IMR-90 (cell line): ENCODE results near the gene LNX1. TPM values are rescaled to one million over a fixed set of nuclear protein-coding genes. Genes with fewer than 3 reads are reported as not detected.

Source experiments
- ATAC-seq: fragments of 200-7000 bp; cut with Tn5 transposase; 2 replicates; pipeline ENCODE4 v1.9.1; 2020; ENCODE audit warnings: low read depth, mild to moderate bottlenecking, moderate library complexity
- BruUV-seq: library from RNA; stranded (reverse); fragments of 400-500 nt; replicated peaks from 2 replicates; lab custom pipeline; 2021; lab: Mats Ljungman, UMichigan
- CTCF ChIA-PET: fragments of 300-600 bp; formaldehyde crosslinking; extraction: SDS; loops from one replicate; lab custom pipeline; 2021; ENCODE audit warnings: antibody characterized with exemption; lab: Yijun Ruan, JAX
- POLR2A ChIA-PET: fragments of 300-600 bp; sonication (Branson Sonifier 250); formaldehyde crosslinking; loops from one replicate; lab custom pipeline; 2022; ENCODE audit warnings: antibody characterized with exemption; ENCODE audit not compliant: unreplicated experiment; lab: Charles Lee
- DNase-seq: peaks from one replicate; pipeline ENCODE4 v3.0.0; 2013
- H2AFZ ChIP-seq: replicated peaks from 2 replicates; pipeline ENCODE3; 2013; ENCODE audit warnings: low read length, mild to moderate bottlenecking; ENCODE audit not compliant: poor library complexity
- H2AK5ac ChIP-seq: 2 replicates; pipeline ENCODE4 v1.6.1; 2013; ENCODE audit warnings: low read depth, low read length, inconsistent platforms
- H2AK9ac ChIP-seq: replicated peaks from 2 replicates; pipeline ENCODE3; 2013; ENCODE audit warnings: mild to moderate bottlenecking, low read depth, low read length, moderate library complexity; ENCODE audit not compliant: poor library complexity
- H2BK120ac ChIP-seq: 2 replicates; pipeline ENCODE4 v1.6.1; 2013; ENCODE audit warnings: low read depth, low read length, inconsistent platforms
- H2BK15ac ChIP-seq: 3 replicates; pipeline ENCODE4 v1.6.1; 2013; ENCODE audit warnings: low read depth, low read length, inconsistent platforms
- H2BK20ac ChIP-seq: 2 replicates; pipeline ENCODE4 v1.6.1; 2013; ENCODE audit warnings: low read depth, mild to moderate bottlenecking, inconsistent platforms, low read length, moderate library complexity
- H2BK5ac ChIP-seq: 2 replicates; pipeline ENCODE4 v1.6.1; 2013; ENCODE audit warnings: mild to moderate bottlenecking, low read depth, low read length, inconsistent platforms; ENCODE audit not compliant: poor library complexity, severe bottlenecking
- H3K14ac ChIP-seq: replicated peaks from 2 replicates; pipeline ENCODE4 v1.6.1; 2013; ENCODE audit warnings: low read depth, low read length, inconsistent platforms
- H3K18ac ChIP-seq: 2 replicates; pipeline ENCODE4 v1.6.1; 2013; ENCODE audit warnings: low read depth, low read length, control low read depth
- H3K23ac ChIP-seq: 2 replicates; pipeline ENCODE4 v1.6.1; 2013; ENCODE audit warnings: low read depth, low read length, inconsistent platforms
- H3K27ac ChIP-seq: 2 replicates; pipeline ENCODE4 v1.5.1; 2013; ENCODE audit warnings: mild to moderate bottlenecking, control low read depth, low read length; ENCODE audit not compliant: insufficient read depth
- H3K27me3 ChIP-seq: 2 replicates; pipeline ENCODE4 v1.6.1; 2013; ENCODE audit warnings: low read length; ENCODE audit not compliant: control insufficient read depth, insufficient read depth
- H3K36me3 ChIP-seq: 2 replicates; pipeline ENCODE4 v1.6.1; 2013; ENCODE audit warnings: low read length, mixed read lengths; ENCODE audit not compliant: control insufficient read depth, insufficient read depth
- H3K4ac ChIP-seq: 2 replicates; pipeline ENCODE4 v1.6.1; 2013; ENCODE audit warnings: low read depth, low read length, inconsistent platforms
- H3K4me1 ChIP-seq: 2 replicates; pipeline ENCODE4 v1.6.1; 2013; ENCODE audit warnings: low read length, mixed read lengths; ENCODE audit not compliant: control insufficient read depth, insufficient read depth
- H3K4me2 ChIP-seq: 2 replicates; pipeline ENCODE4 v1.6.1; 2013; ENCODE audit warnings: low read depth, mild to moderate bottlenecking, control low read depth, low read length, moderate library complexity
- H3K4me3 ChIP-seq: 2 replicates; pipeline ENCODE4 v1.5.1; 2013; ENCODE audit warnings: low read depth, mild to moderate bottlenecking, control low read depth, low read length, moderate library complexity; ENCODE audit not compliant: insufficient read depth
- H3K56ac ChIP-seq: 2 replicates; pipeline ENCODE4 v1.6.1; 2013; ENCODE audit warnings: low read length, inconsistent platforms; ENCODE audit not compliant: insufficient read depth; ENCODE audit errors: extremely low read depth
- H3K79me1 ChIP-seq, 2 experiments: 2 replicates each; pipeline ENCODE4 v1.6.1; 2013; ENCODE audit warnings: low read length in 2 of 2, inconsistent platforms in 1 of 2, low read depth in 1 of 2
- H3K9ac ChIP-seq: 2 replicates; pipeline ENCODE4 v1.6.1; 2013; ENCODE audit warnings: low read depth, low read length, control low read depth
- H3K9me1 ChIP-seq: 2 replicates; pipeline ENCODE4 v1.6.1; 2013; ENCODE audit warnings: low read length, inconsistent platforms; ENCODE audit not compliant: insufficient read depth
- H3K9me3 ChIP-seq: 2 replicates; pipeline ENCODE4 v1.6.1; 2013; ENCODE audit warnings: low read length; ENCODE audit not compliant: control insufficient read depth, insufficient read depth
- H4K20me1 ChIP-seq: 2 replicates; pipeline ENCODE4 v1.6.1; 2013; ENCODE audit warnings: low read length, inconsistent platforms; ENCODE audit not compliant: insufficient read depth
- H4K5ac ChIP-seq: 2 replicates; pipeline ENCODE4 v1.6.1; 2013; ENCODE audit warnings: mild to moderate bottlenecking, low read depth, low read length, control low read depth
- H4K8ac ChIP-seq, 2 experiments: 2 replicates each; pipeline ENCODE4 v1.6.1; 2013; ENCODE audit warnings: low read depth in 2 of 2, low read length in 2 of 2, control low read depth in 1 of 2, inconsistent platforms in 1 of 2
- H4K91ac ChIP-seq: 2 replicates; pipeline ENCODE4 v1.6.1; 2013; ENCODE audit warnings: low read depth, low read length, inconsistent platforms; ENCODE audit not compliant: insufficient read depth
- CEBPB ChIP-seq: IDR thresholded peaks from 2 replicates; pipeline ENCODE4 v1.6.1; 2012; ENCODE audit warnings: low read depth, low read length, improper control_type of control experiment
- MAZ ChIP-seq: IDR thresholded peaks from 2 replicates; pipeline ENCODE4 v1.6.1; 2012; ENCODE audit warnings: low read depth, mild to moderate bottlenecking, low read length, improper control_type of control experiment, moderate library complexity, borderline replicate concordance
- NFE2L2 ChIP-seq: fragments of 150-350 bp; IDR thresholded peaks from 2 replicates; pipeline ENCODE4 v1.6.1; 2016; ENCODE audit warnings: low read depth, mild to moderate bottlenecking, low read length
- POLR2A ChIP-seq: IDR thresholded peaks from 2 replicates; pipeline ENCODE4 v1.6.1; 2012; ENCODE audit warnings: mild to moderate bottlenecking, low read depth, low read length
- RFX5 ChIP-seq: IDR thresholded peaks from 2 replicates; pipeline ENCODE4 v1.8.0; 2012; ENCODE audit warnings: low read depth, mild to moderate bottlenecking, low read length, moderate library complexity
- SMC3 ChIP-seq: fragments of 150-350 bp; IDR thresholded peaks from 2 replicates; pipeline ENCODE4 v1.6.1; 2016; ENCODE audit warnings: low read depth, mild to moderate bottlenecking, antibody characterized with exemption, low read length, moderate library complexity
- WGBS, 2 experiments: methylation state at CpG; one replicate each; pipeline versions ENCODE4 v1.1.5 to v1.1.7; 2013; ENCODE audit warnings: missing lambda C conversion rate in 2 of 2; ENCODE audit not compliant: insufficient read length in 1 of 2; ENCODE audit errors: extremely low coverage in 2 of 2; 5-methylcytosine and 5-hydroxymethylcytosine counted together
- dilution Hi-C: fragments of 300-500 bp; cut with HindIII; formaldehyde crosslinking; loops from one replicate; pipeline ENCODE4 v1.14.3; 2018; ENCODE audit warnings: low sequenced_read_pairs; ENCODE audit not compliant: unreplicated experiment
- in situ Hi-C: fragments of 300-500 bp; cut with MboI; formaldehyde crosslinking; loops from 3 replicates; pipeline ENCODE4 v1.14.3; 2019; ENCODE audit warnings: low sequenced_read_pairs, inconsistent platforms, mixed read lengths
- intact Hi-C: fragments of 100-400 bp; cut with micrococcal nuclease; formaldehyde crosslinking; loops from 2 replicates; pipeline ENCODE4 v1.10.0; 2022
- polyA plus RNA-seq, 3 experiments: library from polyadenylated mRNA; depleted of rRNA; stranded (reverse); fragments of >200 nt; gene quantifications; 2 replicates each; pipeline ENCODE4 v1.2.3, GENCODE V29; 2012; ENCODE audit warnings: low replicate concordance in 1 of 3
- total RNA-seq: library from RNA; depleted of rRNA; stranded (reverse); fragments of >200 nt; gene quantifications from 2 replicates; pipeline ENCODE4 v1.2.3, GENCODE V29; 2012
- TF ChIP-seq, protein P1 (sequence below): conservative IDR thresholded peaks from 2 replicates; pipeline ENCODE4 v1.5.1; 2012; ENCODE audit warnings: mild to moderate bottlenecking, low read depth, low read length, improper control_type of control experiment

Gene LNX1
- total and polyA plus RNA-seq, 2 of the 4 experiments (the other 2 are of a cell fraction) = 0.15 to 0.36 TPM

DNA sequence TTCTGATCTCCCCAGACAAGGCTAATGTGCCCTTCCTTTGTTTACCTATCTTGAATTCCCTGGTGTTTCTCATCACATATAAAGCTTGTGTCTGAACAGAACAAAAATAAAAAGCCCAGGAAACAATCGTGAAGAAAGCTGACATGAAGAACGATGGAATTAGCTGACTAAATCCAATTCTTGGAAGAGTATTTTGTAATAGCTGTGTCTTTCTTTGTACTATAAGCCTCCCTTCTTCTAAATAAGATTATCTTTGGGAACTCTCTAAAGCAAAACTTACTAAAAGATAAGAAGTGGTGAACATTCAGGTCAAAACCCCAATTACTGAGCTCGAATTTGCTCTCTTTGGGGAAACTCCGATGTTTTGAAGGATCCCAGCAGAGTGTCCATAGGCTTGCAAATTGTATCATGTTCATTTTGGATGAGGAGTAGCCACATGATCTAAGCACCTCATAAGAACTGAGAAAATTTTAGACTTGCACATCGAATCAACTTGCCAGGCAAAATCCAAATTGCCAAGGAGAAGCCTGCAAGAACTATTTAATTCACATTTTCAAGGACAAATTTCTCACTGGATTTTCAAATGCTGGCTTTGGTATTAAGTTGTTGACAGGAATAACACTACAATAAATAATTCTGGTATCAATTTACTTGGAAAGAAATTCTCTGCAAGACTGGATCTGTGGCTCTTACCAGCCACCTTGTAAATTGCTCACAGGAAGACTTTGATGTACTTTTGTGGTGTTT, 106.2 kb downstream of the LNX1 start:
- in situ Hi-C loops = no loop called here
- no peak overlapping the region for H2BK5ac ChIP-seq
- no peak overlapping the region for H2AK9ac ChIP-seq
- no peaks in the 10 kb centered on the region for H3K9me3 ChIP-seq
- H3K56ac ChIP-seq = no peak overlapping the region
- 0 out of 2 replicates have a peak overlapping the region, but pooled peaks have one; percentile 0 for H3K23ac ChIP-seq
- H3K4me3 ChIP-seq = no peak overlapping the region
- no peak overlapping the region for H2AFZ ChIP-seq
- DNase-seq = no peak
- dilution Hi-C loops = no loop called here
- peak overlapping the region; percentile 48; the same call in 1 of the 2 replicates for H2BK20ac ChIP-seq
- peak overlapping the region; percentile 87 for H3K18ac ChIP-seq
- H3K36me3 ChIP-seq = no peaks in the 10 kb centered on the region
- no peaks in the 10 kb centered on the region for H3K79me1 ChIP-seq
- no peaks in the 10 kb centered on the region for H3K27me3 ChIP-seq
- ChIA-PET CTCF (interaction anchor here (0.6 kb wide), 1 partner anchor 11 kb away, joined by 3 read pairs; no protein-coding TSS in a partner anchor), POLR2A (no interaction called here)
- H2BK120ac ChIP-seq = peak overlapping the region; percentile 12; the same call in 1 of the 2 replicates
- no peaks in the 10 kb centered on the region; the same call in 1 of the 2 replicates for H3K9me1 ChIP-seq
- no CpG with 5 or more reads among the region's 5 CpGs for WGBS, 2 experiments
- no peak overlapping the region for H4K91ac ChIP-seq
- no peak overlapping the region for H3K14ac ChIP-seq
- peak overlapping the region; percentile 73; the same call in 2 of the 3 replicates for H2BK15ac ChIP-seq
- H3K4ac ChIP-seq = peak overlapping the region; percentile 45; the same call in 1 of the 2 replicates
- no TSS peak for BruUV-seq
- intact Hi-C loops = no loop called here
- peak overlapping the region; percentile 45; the same call in 1 of the 2 replicates for H3K27ac ChIP-seq
- no peak overlapping the region for H3K4me2 ChIP-seq
- ATAC-seq = no peak
- no peaks in the 10 kb centered on the region for H4K20me1 ChIP-seq
- H4K8ac ChIP-seq = no peak overlapping the region; a peak in 1 of 4 replicates
- H3K9ac ChIP-seq = no peak overlapping the region
- no peak overlapping the region for H2AK5ac ChIP-seq
- no peak for TF ChIP-seq MAZ
- TF ChIP-seq POLR2A = no peak
- no peak for TF ChIP-seq SMC3
- no peak for TF ChIP-seq NFE2L2
- TF ChIP-seq CEBPB = 0 out of 2 replicates have a peak, but pooled peaks have one; percentile 9
- no peak for TF ChIP-seq RFX5
- TF ChIP-seq, protein P1, sequence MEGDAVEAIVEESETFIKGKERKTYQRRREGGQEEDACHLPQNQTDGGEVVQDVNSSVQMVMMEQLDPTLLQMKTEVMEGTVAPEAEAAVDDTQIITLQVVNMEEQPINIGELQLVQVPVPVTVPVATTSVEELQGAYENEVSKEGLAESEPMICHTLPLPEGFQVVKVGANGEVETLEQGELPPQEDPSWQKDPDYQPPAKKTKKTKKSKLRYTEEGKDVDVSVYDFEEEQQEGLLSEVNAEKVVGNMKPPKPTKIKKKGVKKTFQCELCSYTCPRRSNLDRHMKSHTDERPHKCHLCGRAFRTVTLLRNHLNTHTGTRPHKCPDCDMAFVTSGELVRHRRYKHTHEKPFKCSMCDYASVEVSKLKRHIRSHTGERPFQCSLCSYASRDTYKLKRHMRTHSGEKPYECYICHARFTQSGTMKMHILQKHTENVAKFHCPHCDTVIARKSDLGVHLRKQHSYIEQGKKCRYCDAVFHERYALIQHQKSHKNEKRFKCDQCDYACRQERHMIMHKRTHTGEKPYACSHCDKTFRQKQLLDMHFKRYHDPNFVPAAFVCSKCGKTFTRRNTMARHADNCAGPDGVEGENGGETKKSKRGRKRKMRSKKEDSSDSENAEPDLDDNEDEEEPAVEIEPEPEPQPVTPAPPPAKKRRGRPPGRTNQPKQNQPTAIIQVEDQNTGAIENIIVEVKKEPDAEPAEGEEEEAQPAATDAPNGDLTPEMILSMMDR = no peak
- peaks cover 5% of the 10 kb centered on the region for H3K4me1 ChIP-seq
- no peak overlapping the region; the same call in 1 of the 2 replicates for H4K5ac ChIP-seq
